Endodermal cell (in vitro differentiated cells): ENCODE data around the gene ASAP3. TPM values are rescaled to one million over a fixed set of nuclear protein-coding genes. Genes with fewer than 3 reads are reported as not detected.

Experiments used
- DNase-seq: peaks from one replicate; pipeline ENCODE4 v3.0.0-alpha.2; 2017
- H3K27ac ChIP-seq: 2 replicates; pipeline ENCODE4 v1.5.1; 2013; ENCODE audit warnings: mild to moderate bottlenecking, low read depth, low read length, moderate library complexity
- H3K27me3 ChIP-seq: 2 replicates; pipeline ENCODE4 v1.6.1; 2013; ENCODE audit warnings: mild to moderate bottlenecking, low read length, moderate library complexity; ENCODE audit not compliant: insufficient read depth, control insufficient read depth, poor library complexity, severe bottlenecking
- H3K36me3 ChIP-seq: 2 replicates; pipeline ENCODE4 v1.7.0; 2013; ENCODE audit warnings: mild to moderate bottlenecking, low read length, moderate library complexity; ENCODE audit not compliant: control insufficient read depth, insufficient read depth
- H3K4me1 ChIP-seq: one replicate; pipeline ENCODE4 v1.7.0; 2013; ENCODE audit warnings: low read length; ENCODE audit not compliant: control insufficient read depth, insufficient read depth
- H3K4me3 ChIP-seq: 2 replicates; pipeline ENCODE4 v1.5.1; 2013; ENCODE audit warnings: mild to moderate bottlenecking, low read length, moderate library complexity
- H3K9ac ChIP-seq: 2 replicates; pipeline ENCODE4 v1.6.1; 2013; ENCODE audit warnings: mild to moderate bottlenecking, low read length, moderate library complexity; ENCODE audit not compliant: poor library complexity, severe bottlenecking; ENCODE audit errors: extremely low read depth
- H3K9me3 ChIP-seq: 2 replicates; pipeline ENCODE4 v1.6.1; 2013; ENCODE audit warnings: mild to moderate bottlenecking, low read length, moderate library complexity; ENCODE audit not compliant: control insufficient read depth
- H3K27ac Mint-ChIP-seq: 2 replicates; pipeline ENCODE4 v1.8.0; 2020; ENCODE audit warnings: mixed read lengths
- H3K27me3 Mint-ChIP-seq: 2 replicates; pipeline ENCODE4 v1.8.0; 2021; ENCODE audit warnings: mild to moderate bottlenecking, mixed read lengths; ENCODE audit not compliant: insufficient read depth
- H3K36me3 Mint-ChIP-seq: 2 replicates; pipeline ENCODE4 v1.8.0; 2020; ENCODE audit warnings: low read depth, mixed read lengths
- H3K4me1 Mint-ChIP-seq: 2 replicates; pipeline ENCODE4 v1.8.0; 2020; ENCODE audit warnings: mixed read lengths
- H3K4me3 Mint-ChIP-seq: 2 replicates; pipeline ENCODE4 v1.8.0; 2020; ENCODE audit warnings: mild to moderate bottlenecking, moderate library complexity, mixed read lengths
- H3K9me3 Mint-ChIP-seq: 2 replicates; pipeline ENCODE4 v1.8.0; 2020; ENCODE audit warnings: mild to moderate bottlenecking, mixed read lengths
- CTCF ChIP-seq: fragments of 200-600 bp; sonication (generic); conservative IDR thresholded peaks from 2 replicates; pipeline ENCODE4 v1.5.0; 2021; ENCODE audit warnings: antibody characterized with exemption, mild to moderate bottlenecking
- WGBS, 2 experiments: methylation state at CpG; one replicate each; pipeline versions ENCODE4 v1.1.5 to v1.1.7; 2013; ENCODE audit warnings: missing lambda C conversion rate in 2 of 2, mixed read lengths in 1 of 2; ENCODE audit not compliant: insufficient coverage in 1 of 2, insufficient read length in 1 of 2; 5-methylcytosine and 5-hydroxymethylcytosine counted together
- total RNA-seq, 2 donors: library from RNA; stranded (reverse); fragmentation: NEBNext Ultra II Directional in 1 of 2; extraction: Animal tissue kit (Norgen Biotek cat#: 25700) in 1 of 2; gene quantifications; 2 replicates in 1 of 2; 3 replicates in 1 of 2; pipeline ENCODE4 v1.2.1, GENCODE V29; 2021

Gene ASAP3
- total RNA-seq, 2 donors from 2014 or later = 78.7 to 91.0 TPM

GRCh38 chr1:23394181-23394580 lies 89.8 kb downstream of the ASAP3 start:
- Mint-ChIP-seq H3K9me3 (no peaks in the 10 kb centered on the region), H3K4me3 (no peak overlapping the region), H3K4me1 (peaks cover 15% of the 10 kb centered on the region), H3K36me3 (no peaks in the 10 kb centered on the region), H3K27ac (no peak overlapping the region), H3K27me3 (peaks cover 67% of the 10 kb centered on the region)
- Histone ChIP-seq H3K27ac (no peak overlapping the region), H3K36me3 (no peaks in the 10 kb centered on the region), H3K4me1 (no peaks in the 10 kb centered on the region), H3K27me3 (peaks cover 24% of the 10 kb centered on the region), H3K4me3 (no peak overlapping the region), H3K9ac (no peak overlapping the region), H3K9me3 (peaks cover 6% of the 10 kb centered on the region)
- TF ChIP-seq CTCF = no peak
- whole genome bisulfite sequencing, 2 experiments = 92 to 100% methylated on average over 2 to 4 of the region's 4 CpGs
- no peak for DNase-seq

- peaks cover 5% of the 10 kb centered on the region for H3K9me3 ChIP-seq
- no peak overlapping the region for H3K9ac ChIP-seq
- H3K4me3 ChIP-seq = no peak overlapping the region
- no peak overlapping the region for H3K27ac ChIP-seq
- Mint-ChIP-seq H3K27me3 (peaks cover 69% of the 10 kb centered on the region), H3K27ac (no peak overlapping the region), H3K9me3 (no peaks in the 10 kb centered on the region), H3K36me3 (no peaks in the 10 kb centered on the region), H3K4me1 (peaks cover 15% of the 10 kb centered on the region), H3K4me3 (no peak overlapping the region)
- no peaks in the 10 kb centered on the region for H3K4me1 ChIP-seq
- no peaks in the 10 kb centered on the region for H3K36me3 ChIP-seq
- no peak for TF ChIP-seq CTCF
- H3K27me3 ChIP-seq = peaks cover 24% of the 10 kb centered on the region
- peak; percentile 47 for DNase-seq
- 91 to 95% methylated on average over 12 to 15 of the region's 15 CpGs for WGBS, 2 experiments
Observed at GRCh38 chr1:23393706-23394105, 90.3 kb downstream of the ASAP3 start.

GRCh38 chr1:23392125-23392855 lies 91.7 kb downstream of the ASAP3 start:
- Mint-ChIP-seq H3K9me3 (no peaks in the 10 kb centered on the region), H3K4me1 (peaks cover 15% of the 10 kb centered on the region), H3K27ac (no peak overlapping the region), H3K27me3 (peaks cover 68% of the 10 kb centered on the region), H3K4me3 (no peak overlapping the region), H3K36me3 (no peaks in the 10 kb centered on the region)
- no peak overlapping the region for H3K27ac ChIP-seq
- no peak for TF ChIP-seq CTCF
- peaks cover 5% of the 10 kb centered on the region for H3K9me3 ChIP-seq
- H3K36me3 ChIP-seq = no peaks in the 10 kb centered on the region
- H3K4me1 ChIP-seq = no peaks in the 10 kb centered on the region
- 63 to 88% methylated on average over 1 to 2 of the region's 2 CpGs for WGBS, 2 experiments
- no peak overlapping the region for H3K4me3 ChIP-seq
- H3K9ac ChIP-seq = no peak overlapping the region
- peaks cover 10% of the 10 kb centered on the region for H3K27me3 ChIP-seq
- DNase-seq = no peak
